Memory B cell (primary cell): ENCODE results near the gene FMN2.
"Not testable (repeated sequence)": the region's sequence is repeated elsewhere in the genome, so short reads cannot be mapped to it uniquely, and the experiment has no call there.

ENCODE experiments used
- ATAC-seq: fragments of 150-1000 bp; cut with Tn5 transposase; 2 replicates; pipeline ENCODE4 v1.10.0; 2021; ENCODE audit warnings: low read depth, mild to moderate bottlenecking, moderate library complexity
- DNase-seq, 2 donors: peaks; one replicate each; pipeline ENCODE4 v3.0.0; 2022; ENCODE audit warnings: low spot score in 2 of 2
- H3K27ac Mint-ChIP-seq: one replicate; pipeline ENCODE4 v1.8.0; 2022; ENCODE audit warnings: mild to moderate bottlenecking, moderate library complexity, mixed read lengths
- H3K27me3 Mint-ChIP-seq: one replicate; pipeline ENCODE4 v1.8.0; 2022; ENCODE audit warnings: mixed read lengths
- H3K36me3 Mint-ChIP-seq: one replicate; pipeline ENCODE4 v1.8.0; 2022; ENCODE audit warnings: mild to moderate bottlenecking, mixed read lengths
- H3K4me1 Mint-ChIP-seq: one replicate; pipeline ENCODE4 v1.8.0; 2022; ENCODE audit warnings: mixed read lengths
- H3K4me3 Mint-ChIP-seq: one replicate; pipeline ENCODE4 v1.8.0; 2022; ENCODE audit warnings: mild to moderate bottlenecking, moderate library complexity, mixed read lengths
- H3K9me3 Mint-ChIP-seq: one replicate; pipeline ENCODE4 v1.8.0; 2022; ENCODE audit warnings: mixed read lengths

The FMN2 gene

GRCh38 chr1:240322943-240323342 is 231.3 kb downstream of the FMN2 start:
- DNase-seq, result no peak
- Mint-ChIP-seq H3K4me1 (no peaks in the 10 kb centered on the region), H3K27me3 (no peaks in the 10 kb centered on the region), H3K4me3 (no peak overlapping the region), H3K27ac (no peak overlapping the region), H3K9me3 (peaks cover 11% of the 10 kb centered on the region), H3K36me3 (no peaks in the 10 kb centered on the region)
- no peak for ATAC-seq

GRCh38 chr1:240328382-240328781 is 236.7 kb downstream of the FMN2 start:
- H3K4me1 Mint-ChIP-seq, H3K36me3 Mint-ChIP-seq, H3K9me3 Mint-ChIP-seq, ATAC-seq, DNase-seq, H3K27me3 Mint-ChIP-seq, H3K27ac Mint-ChIP-seq, H3K4me3 Mint-ChIP-seq: not testable (repeated sequence)

- H3K9me3 Mint-ChIP-seq, result peaks cover 1% of the 10 kb centered on the region
- no peak overlapping the region for H3K4me3 Mint-ChIP-seq
- DNase-seq, result no peak
- H3K27ac Mint-ChIP-seq, result no peak overlapping the region
- H3K36me3 Mint-ChIP-seq, result no peaks in the 10 kb centered on the region
- H3K4me1 Mint-ChIP-seq, result no peaks in the 10 kb centered on the region
- no peak for ATAC-seq
- H3K27me3 Mint-ChIP-seq, result no peaks in the 10 kb centered on the region
Measured at GRCh38 chr1:240329443-240329842, 237.8 kb downstream of the FMN2 start.

- DNase-seq (no peak), ATAC-seq (no peak)
- peaks cover 1% of the 10 kb centered on the region for H3K9me3 Mint-ChIP-seq
- H3K4me1 Mint-ChIP-seq, result no peaks in the 10 kb centered on the region
- H3K27ac Mint-ChIP-seq, result no peak overlapping the region
- H3K27me3 Mint-ChIP-seq, result no peaks in the 10 kb centered on the region
- H3K4me3 Mint-ChIP-seq, result no peak overlapping the region
- H3K36me3 Mint-ChIP-seq, result no peaks in the 10 kb centered on the region
Measured at GRCh38 chr1:240332672-240333071, 241.0 kb downstream of the FMN2 start.

- Mint-ChIP-seq H3K4me1 (no peaks in the 10 kb centered on the region), H3K36me3 (no peaks in the 10 kb centered on the region), H3K27ac (no peak overlapping the region), H3K27me3 (no peaks in the 10 kb centered on the region), H3K4me3 (no peak overlapping the region), H3K9me3 (peaks cover 2% of the 10 kb centered on the region)
- no peak for DNase-seq
- ATAC-seq, result no peak
Measured at GRCh38 chr1:240337781-240338180, 246.1 kb downstream of the FMN2 start.

GRCh38 chr1:240338837-240339236 is 247.2 kb downstream of the FMN2 start:
- H3K4me1 Mint-ChIP-seq, result no peaks in the 10 kb centered on the region
- peaks cover 4% of the 10 kb centered on the region for H3K9me3 Mint-ChIP-seq
- no peak overlapping the region for H3K27ac Mint-ChIP-seq
- ATAC-seq (no peak), DNase-seq (no peak)
- no peaks in the 10 kb centered on the region for H3K36me3 Mint-ChIP-seq
- no peaks in the 10 kb centered on the region for H3K27me3 Mint-ChIP-seq
- no peak overlapping the region for H3K4me3 Mint-ChIP-seq

- Mint-ChIP-seq H3K27me3 (no peaks in the 10 kb centered on the region), H3K4me3 (no peak overlapping the region), H3K36me3 (no peaks in the 10 kb centered on the region), H3K27ac (no peak overlapping the region), H3K4me1 (no peaks in the 10 kb centered on the region), H3K9me3 (peaks cover 3% of the 10 kb centered on the region)
- ATAC-seq (no peak), DNase-seq (no peak)
Measured at GRCh38 chr1:240341365-240342250, 249.9 kb downstream of the FMN2 start.

GRCh38 chr1:240342251-240342625 is 250.6 kb downstream of the FMN2 start:
- H3K4me3 Mint-ChIP-seq, result no peak overlapping the region
- H3K27me3 Mint-ChIP-seq, result no peaks in the 10 kb centered on the region
- no peak for DNase-seq
- H3K4me1 Mint-ChIP-seq, result no peaks in the 10 kb centered on the region
- no peak overlapping the region for H3K27ac Mint-ChIP-seq
- peaks cover 3% of the 10 kb centered on the region for H3K9me3 Mint-ChIP-seq
- ATAC-seq, result no peak
- no peaks in the 10 kb centered on the region for H3K36me3 Mint-ChIP-seq

GRCh38 chr1:240343045-240343444 is 251.4 kb downstream of the FMN2 start:
- H3K9me3 Mint-ChIP-seq, result peaks cover 6% of the 10 kb centered on the region
- ATAC-seq (no peak), DNase-seq (no peak)
- H3K27ac Mint-ChIP-seq, result no peak overlapping the region
- no peak overlapping the region for H3K4me3 Mint-ChIP-seq
- H3K27me3 Mint-ChIP-seq, result no peaks in the 10 kb centered on the region
- no peaks in the 10 kb centered on the region for H3K4me1 Mint-ChIP-seq
- no peaks in the 10 kb centered on the region for H3K36me3 Mint-ChIP-seq

GRCh38 chr1:240343966-240344365 is 252.3 kb downstream of the FMN2 start:
- ATAC-seq, result no peak
- Mint-ChIP-seq H3K27me3 (no peaks in the 10 kb centered on the region), H3K9me3 (peaks cover 9% of the 10 kb centered on the region), H3K4me3 (no peak overlapping the region), H3K36me3 (no peaks in the 10 kb centered on the region), H3K27ac (no peak overlapping the region), H3K4me1 (no peaks in the 10 kb centered on the region)
- DNase-seq, result no peak

- DNase-seq, result no peak
- Mint-ChIP-seq H3K36me3 (no peaks in the 10 kb centered on the region), H3K4me1 (no peaks in the 10 kb centered on the region), H3K27me3 (no peaks in the 10 kb centered on the region), H3K4me3 (no peak overlapping the region), H3K9me3 (peaks cover 9% of the 10 kb centered on the region), H3K27ac (no peak overlapping the region)
- no peak for ATAC-seq
Measured at GRCh38 chr1:240344918-240345317, 253.2 kb downstream of the FMN2 start.

- ATAC-seq (no peak), DNase-seq (no peak)
- Mint-ChIP-seq H3K27me3 (no peaks in the 10 kb centered on the region), H3K36me3 (no peaks in the 10 kb centered on the region), H3K9me3 (peaks cover 10% of the 10 kb centered on the region), H3K4me1 (no peaks in the 10 kb centered on the region), H3K27ac (no peak overlapping the region), H3K4me3 (no peak overlapping the region)
Measured at GRCh38 chr1:240349695-240350094, 258.0 kb downstream of the FMN2 start.

GRCh38 chr1:240350910-240351331 is 259.2 kb downstream of the FMN2 start:
- no peaks in the 10 kb centered on the region for H3K27me3 Mint-ChIP-seq
- DNase-seq (no peak), ATAC-seq (no peak)
- no peak overlapping the region for H3K4me3 Mint-ChIP-seq
- no peak overlapping the region for H3K27ac Mint-ChIP-seq
- H3K9me3 Mint-ChIP-seq, result peaks cover 10% of the 10 kb centered on the region
- no peaks in the 10 kb centered on the region for H3K4me1 Mint-ChIP-seq
- no peaks in the 10 kb centered on the region for H3K36me3 Mint-ChIP-seq

- Mint-ChIP-seq H3K27me3 (no peaks in the 10 kb centered on the region), H3K36me3 (no peaks in the 10 kb centered on the region), H3K4me3 (no peak overlapping the region), H3K9me3 (peaks cover 10% of the 10 kb centered on the region), H3K27ac (no peak overlapping the region), H3K4me1 (no peaks in the 10 kb centered on the region)
- no peak for ATAC-seq
- DNase-seq, result no peak
Measured at GRCh38 chr1:240351690-240352089, 260.0 kb downstream of the FMN2 start.

- no peaks in the 10 kb centered on the region for H3K4me1 Mint-ChIP-seq
- no peaks in the 10 kb centered on the region for H3K27me3 Mint-ChIP-seq
- H3K27ac Mint-ChIP-seq, result no peak overlapping the region
- DNase-seq, result no peak
- H3K36me3 Mint-ChIP-seq, result no peaks in the 10 kb centered on the region
- peaks cover 7% of the 10 kb centered on the region for H3K9me3 Mint-ChIP-seq
- no peak overlapping the region for H3K4me3 Mint-ChIP-seq
- no peak for ATAC-seq
Measured at GRCh38 chr1:240352769-240353168, 261.1 kb downstream of the FMN2 start.
